GM12875 (cell line): ENCODE results near the gene ZDHHC7.
"Not testable (repeated sequence)": the region's sequence is repeated elsewhere in the genome, so short reads cannot be mapped to it uniquely, and the experiment has no call there.

Source experiments
- H3K4me3 ChIP-seq: one replicate; pipeline ENCODE4 v1.5.1; 2011; ENCODE audit warnings: low read depth, low read length, control low read depth
- CTCF ChIP-seq: IDR thresholded peaks from 2 replicates; pipeline ENCODE4 v1.5.1; 2011; ENCODE audit warnings: low read depth, mild to moderate bottlenecking, control low read depth, inconsistent platforms, low read length, moderate library complexity, borderline replicate concordance; ENCODE audit not compliant: insufficient read depth

Gene ZDHHC7

GRCh38 chr16:84947996-84948850 is 63.1 kb downstream of the ZDHHC7 start:
- no peak overlapping the region for H3K4me3 ChIP-seq
- TF ChIP-seq CTCF = no peak

- TF ChIP-seq CTCF = no peak
- H3K4me3 ChIP-seq = no peak overlapping the region
These were observed 64.3 kb downstream of the ZDHHC7 start for GRCh38 chr16:84947022-84947421.

GRCh38 chr16:84943620-84944019 is 67.7 kb downstream of the ZDHHC7 start:
- no peak overlapping the region for H3K4me3 ChIP-seq
- TF ChIP-seq CTCF = no peak

- no peak for TF ChIP-seq CTCF
- H3K4me3 ChIP-seq = no peak overlapping the region
These were observed 68.5 kb downstream of the ZDHHC7 start for GRCh38 chr16:84942786-84943185.

GRCh38 chr16:84941921-84942320 is 69.4 kb downstream of the ZDHHC7 start:
- TF ChIP-seq CTCF = no peak
- H3K4me3 ChIP-seq = no peak overlapping the region

GRCh38 chr16:84940670-84941551 is 70.4 kb downstream of the ZDHHC7 start:
- no peak for TF ChIP-seq CTCF
- H3K4me3 ChIP-seq = no peak overlapping the region

- H3K4me3 ChIP-seq = not testable (repeated sequence)
These were observed 72.7 kb downstream of the ZDHHC7 start for GRCh38 chr16:84938616-84939015.
